ENCODE measurements around the gene GYG1.

GYG1 gene

DNA sequence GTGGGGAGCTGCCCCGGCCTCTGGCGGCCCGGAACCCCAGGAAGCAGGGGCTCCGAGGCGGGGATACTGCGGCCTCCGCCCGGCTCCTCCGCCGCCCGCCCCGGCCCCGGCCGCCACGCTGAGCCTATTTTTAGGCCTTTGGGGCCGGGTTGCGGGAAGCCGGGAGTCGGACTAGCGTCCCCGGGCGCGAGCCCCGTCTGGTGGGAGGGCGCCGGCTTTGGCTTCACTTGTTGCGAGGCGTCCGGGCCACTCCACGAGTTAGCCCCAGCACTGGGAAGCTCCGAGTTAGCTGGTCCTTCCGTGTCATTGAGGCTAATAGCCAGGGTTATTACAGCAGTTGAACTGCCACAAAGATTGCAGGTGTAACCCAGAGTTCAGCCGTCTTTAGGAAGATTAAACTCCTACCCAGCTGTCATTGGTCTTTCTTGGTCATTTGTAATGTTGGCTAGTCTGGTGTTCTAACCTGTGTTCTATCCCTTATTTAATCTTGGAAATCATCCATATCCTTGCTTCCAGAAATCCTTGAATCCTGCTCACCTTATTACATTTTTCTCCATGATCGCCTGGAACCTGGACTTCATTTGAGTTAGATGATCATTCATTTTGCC lies 791 bp downstream of the GYG1 start:
- DNase-seq, result peak; percentile 22

DNA sequence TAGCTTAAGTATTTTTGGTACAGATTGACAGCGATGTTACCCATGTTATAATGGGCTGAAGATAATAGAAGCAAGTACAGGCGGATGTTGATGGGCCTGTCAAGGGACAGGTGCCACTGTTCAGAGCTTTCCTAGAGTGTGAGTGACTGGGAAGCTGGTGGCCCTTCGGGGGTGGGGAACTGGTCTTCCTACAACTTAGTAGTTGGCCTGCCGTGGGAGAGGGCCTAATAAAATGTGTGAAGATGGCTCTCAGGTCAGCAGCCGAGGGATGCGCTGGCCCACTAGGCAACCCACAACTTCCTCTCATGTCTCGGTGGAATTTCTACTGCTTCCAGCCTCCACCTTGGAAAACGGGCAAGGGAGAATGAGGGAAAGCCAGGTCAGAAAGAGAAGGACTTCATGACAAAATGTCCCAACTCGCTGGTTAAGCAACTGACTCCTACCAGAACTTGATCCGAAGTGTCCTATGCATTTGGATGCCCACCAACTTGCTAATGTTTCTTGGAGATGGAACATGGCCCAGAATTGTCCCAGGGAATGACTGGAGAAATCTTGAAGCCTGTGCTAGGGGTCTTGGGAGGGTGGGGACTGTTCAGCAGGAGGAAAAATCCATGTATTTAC lies 1.4 kb downstream of the GYG1 start:
- DNase-seq, result no peak

DNA sequence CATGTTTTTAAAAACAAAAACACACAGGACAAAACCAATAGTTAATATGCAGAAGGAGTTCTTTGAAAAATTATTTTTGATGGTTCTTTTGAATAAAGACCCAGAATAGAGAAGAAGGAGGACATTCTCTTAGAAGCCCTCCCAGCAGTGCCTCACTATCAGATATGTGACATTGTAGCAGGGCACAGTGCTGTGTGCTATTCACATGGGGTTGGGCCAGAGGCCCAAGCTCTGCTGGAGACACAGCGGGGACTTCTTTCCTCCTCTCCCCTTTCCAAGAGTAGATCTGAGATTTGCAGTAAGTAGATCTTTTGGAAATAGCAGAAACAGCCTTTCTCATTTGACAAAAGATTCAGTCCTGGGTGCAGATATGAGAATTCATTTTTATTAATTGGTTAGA lies 6.3 kb downstream of the GYG1 start:
- no peak for DNase-seq

DNA sequence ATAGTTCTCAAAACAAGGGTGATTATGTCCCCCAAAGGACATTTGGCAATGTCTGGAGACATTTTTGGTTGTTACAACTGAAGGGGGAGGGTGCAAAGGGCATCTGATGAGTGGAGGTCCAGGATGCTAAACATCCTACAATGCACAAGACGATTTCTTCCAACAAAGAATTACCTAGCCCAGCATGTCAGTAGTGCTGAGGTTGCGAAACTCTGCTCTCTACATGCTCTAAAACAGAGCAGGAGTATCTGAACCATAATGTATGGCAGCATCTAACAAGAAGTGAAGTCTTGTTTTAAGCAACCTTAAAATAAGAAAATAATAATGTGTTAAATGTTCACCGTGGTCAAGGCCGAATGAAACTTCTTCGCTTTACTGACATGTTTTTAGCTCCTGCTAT lies 7.0 kb downstream of the GYG1 start:
- no peak for DNase-seq

DNA sequence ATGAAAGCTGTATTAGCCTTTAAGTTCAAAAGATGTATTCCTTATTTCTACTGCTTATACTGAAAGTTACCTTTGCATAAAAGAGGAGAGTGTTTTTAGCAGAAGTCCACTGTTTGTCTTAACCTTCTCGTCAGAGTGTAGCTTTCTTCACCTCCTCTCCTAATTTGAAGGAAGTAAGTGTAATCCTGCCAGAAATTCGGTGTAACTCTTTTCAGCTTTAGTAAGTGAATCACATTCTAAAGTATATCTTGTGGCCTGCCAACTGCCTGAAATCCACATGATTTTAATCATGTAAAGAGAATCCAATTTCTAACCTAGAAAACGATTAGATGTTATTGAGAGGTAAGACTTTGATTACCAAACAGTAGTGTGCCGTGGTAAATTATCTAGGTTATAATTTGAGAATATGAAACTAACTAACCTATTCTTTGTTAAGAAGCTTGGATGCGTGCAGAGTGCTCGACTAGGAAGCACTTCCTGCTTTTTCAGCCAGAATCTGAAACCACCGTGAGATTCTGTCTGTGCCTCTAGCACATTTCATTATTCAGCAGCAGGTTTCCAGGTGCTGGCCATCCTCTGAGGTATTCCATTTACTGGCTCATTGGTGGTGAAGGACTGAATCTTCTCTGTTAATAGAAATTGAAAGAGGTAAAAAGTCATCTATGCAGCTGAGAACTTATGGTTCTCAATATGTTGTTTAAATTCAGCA lies 7.5 kb downstream of the GYG1 start:
- no peak for DNase-seq

DNA sequence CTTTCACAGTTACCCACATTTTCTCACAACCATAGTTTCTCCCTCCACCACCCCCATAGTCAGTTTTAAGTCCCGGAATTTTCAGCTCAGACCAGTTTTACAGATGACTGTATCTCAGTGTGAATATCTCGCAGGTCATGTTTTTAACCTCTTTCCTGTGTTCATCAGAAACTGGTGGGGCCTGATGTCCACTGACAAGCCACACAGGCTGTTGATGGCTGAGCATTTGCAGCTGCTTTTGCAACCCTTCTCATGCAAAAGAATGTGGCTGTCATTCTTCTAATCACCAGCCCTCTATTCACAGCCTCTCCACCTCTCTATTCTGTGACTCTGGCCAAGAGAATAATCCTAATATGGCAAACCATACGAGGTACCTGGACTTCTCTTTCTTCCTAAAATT lies 8.5 kb downstream of the GYG1 start:
- DNase-seq, result no peak

DNA sequence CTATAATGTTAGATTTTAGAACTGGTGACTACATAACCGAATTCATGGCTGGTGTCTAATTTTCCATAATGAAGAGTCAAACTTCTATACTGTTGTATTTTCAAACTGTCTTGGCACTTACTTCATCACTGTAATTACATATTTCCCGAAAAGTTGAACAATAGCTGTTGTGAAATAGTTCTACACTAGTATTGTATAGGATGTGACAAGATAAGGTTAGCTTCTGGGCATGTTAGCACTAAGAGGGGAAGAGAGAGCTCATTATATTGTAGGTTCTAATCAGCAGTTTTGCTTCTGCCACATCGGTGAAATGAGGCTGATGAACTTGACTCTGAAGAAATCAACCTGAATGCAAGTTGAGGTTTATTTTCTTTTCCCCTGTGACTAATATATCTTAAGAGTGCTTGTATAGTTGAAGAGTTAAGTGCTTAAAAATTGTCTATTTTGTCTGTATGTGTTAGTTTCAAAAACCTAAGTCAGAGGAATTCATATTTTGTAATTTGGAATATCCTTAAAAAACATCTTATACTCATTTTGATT lies 8.9 kb downstream of the GYG1 start:
- no peak for DNase-seq

DNA sequence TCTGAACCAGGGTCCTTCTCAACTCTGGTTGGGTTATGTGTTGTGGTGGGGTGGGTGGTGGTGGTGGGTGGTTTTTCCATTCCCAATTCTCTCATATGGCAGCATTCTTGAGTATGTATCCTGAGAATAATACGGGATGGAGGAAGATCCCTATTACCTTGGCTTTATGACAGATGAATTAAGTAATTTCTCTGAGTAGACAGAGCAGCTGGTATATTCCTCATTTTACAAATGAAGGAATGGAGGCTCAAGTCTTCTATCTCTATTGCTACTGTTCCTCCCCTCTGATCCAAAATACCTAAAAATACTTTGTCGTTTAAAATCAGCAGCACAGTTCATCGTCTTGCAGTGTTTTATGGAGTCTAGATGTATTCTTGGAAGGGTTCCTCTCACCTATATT lies 10.4 kb downstream of the GYG1 start:
- DNase-seq, result no peak

DNA sequence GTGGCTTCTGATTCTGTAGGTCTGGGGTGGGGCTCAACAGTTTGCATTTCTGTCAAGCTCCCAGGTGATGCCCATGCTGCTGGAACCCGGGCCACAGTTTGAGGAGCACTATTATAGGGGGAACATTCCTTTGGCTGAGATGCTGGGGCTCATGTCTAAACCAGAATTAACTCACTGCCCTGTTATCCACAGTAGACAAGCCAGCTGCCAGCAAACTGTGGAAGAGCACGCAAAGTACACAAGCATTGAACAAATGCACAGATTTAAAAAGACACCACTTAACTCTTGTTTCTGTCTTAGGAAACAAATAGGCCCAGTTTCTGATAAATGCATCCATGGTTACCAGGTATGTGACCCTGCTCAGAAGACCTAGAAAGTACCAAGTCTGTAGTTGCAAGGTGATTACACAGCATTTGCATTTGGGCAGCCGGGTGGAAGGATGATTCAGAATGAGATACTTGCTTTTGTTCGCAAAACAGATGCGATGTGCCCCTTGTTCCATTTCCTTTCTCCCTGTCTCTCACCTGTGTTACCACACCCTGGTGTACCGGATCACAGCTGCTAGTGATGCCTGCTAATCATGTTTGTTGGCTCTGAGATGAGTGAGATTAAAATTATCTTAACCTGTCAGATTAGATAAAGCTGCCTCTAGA lies 12.4 kb downstream of the GYG1 start:
- DNase-seq, result no peak

DNA sequence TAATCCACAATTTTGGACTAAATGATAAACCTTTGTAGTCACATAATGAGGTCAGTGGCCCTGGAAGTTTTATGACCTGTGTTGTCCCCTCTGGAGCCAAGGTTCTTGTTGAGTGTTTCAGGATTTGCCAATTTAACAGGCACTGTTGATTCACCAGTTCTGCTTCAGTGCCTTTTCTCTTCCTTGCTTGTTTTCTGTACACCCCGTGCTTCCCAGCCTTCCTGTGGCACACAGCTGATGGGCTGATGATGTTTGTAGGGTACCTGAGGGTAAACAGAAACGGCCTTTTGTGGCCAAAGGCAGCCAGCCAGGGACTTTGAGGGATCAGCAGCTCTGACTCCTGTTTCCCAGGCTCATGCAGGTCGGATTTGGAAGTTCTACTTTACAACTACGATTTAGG lies 13.3 kb downstream of the GYG1 start:
- no peak for DNase-seq

DNA sequence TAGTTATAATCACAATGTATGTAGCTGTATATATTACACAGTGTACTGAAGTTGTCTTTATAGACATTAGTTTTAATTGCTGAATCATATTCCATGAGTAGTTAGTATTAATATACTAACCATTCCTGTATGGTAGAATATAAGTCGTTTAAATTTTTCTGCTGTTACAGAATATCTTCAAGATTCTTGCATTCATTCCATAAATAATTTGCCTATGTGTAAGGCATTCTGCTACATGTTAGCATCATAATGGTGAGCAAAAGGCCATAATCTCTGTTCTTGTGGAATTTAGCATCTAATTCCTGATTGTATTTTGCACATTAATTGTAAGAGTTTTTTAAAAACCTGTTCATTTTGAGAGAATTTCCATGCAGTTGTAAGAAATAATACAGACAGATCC lies 14.1 kb downstream of the GYG1 start:
- DNase-seq, result no peak

DNA sequence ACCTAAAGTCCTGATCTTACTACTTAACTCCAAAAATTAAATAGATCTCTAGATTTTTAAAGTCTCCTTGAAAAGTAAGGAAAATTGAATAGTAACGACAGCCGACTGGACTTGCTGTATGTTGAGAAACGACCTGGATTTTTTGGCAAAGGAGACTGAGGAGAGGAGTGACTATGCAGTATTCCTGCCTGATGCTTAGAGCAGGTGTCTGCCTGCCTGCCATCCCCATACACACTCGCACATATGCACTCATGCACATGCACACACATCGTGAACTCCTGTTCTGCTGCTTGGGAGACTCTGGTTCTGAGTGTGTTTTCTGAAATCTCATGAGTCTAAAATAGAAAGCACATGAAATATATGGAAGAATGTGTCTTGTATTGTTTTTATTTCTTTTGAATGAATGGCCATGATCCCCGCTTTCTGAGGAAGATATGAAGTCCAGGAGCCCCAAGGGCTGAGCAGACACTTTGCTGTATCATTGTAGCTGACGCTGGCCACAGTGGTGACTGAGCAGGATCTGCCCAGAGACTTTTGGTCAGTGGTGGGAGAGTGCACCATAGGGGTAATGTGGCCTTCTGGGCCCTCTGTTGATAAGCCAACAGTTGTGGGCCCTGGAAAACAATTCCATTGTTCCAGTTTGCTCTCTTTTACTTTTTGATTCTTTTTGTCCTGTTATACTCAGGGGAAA lies 16.4 kb downstream of the GYG1 start:
- DNase-seq, result no peak

DNA sequence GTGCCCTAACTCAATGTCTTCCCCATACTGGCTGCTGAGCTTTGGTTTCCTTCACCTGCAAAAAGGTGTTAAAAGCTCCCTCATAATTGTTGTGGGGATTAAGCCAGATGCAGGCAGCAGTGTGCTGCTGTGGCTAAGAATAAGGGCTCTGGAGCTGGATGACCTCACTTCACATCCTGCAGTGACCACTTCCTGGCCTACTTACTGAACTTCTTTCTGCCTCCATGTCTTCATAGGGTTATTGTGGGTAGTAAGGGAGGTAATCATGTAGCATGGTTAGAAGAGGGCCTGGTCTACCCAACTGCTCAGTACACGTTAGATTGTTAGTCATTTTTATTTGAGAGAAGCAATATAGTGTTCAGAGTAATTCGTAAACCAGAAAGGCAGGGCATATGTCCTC lies 18.4 kb downstream of the GYG1 start:
- no peak for DNase-seq

DNA sequence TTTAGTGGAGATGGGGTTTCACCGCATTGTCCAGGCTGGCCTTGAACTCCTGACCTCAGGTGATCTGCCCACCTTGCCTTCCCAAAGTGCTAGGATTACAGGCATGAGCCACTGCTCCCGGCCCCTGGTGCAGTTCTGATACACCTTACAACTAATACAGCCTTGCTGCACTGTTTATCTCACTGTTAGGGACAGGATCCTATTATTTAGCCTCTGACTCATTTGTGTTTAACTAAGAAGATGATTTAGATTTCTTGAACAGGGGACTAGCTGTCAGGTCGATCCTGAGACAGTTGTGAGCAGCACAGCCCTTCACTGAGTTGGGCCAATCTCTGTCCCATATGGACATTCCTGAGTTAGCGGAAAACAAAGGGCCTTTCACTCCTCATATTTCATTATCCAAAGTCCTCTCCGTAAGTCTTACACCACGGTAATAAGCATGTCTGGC lies 19.2 kb downstream of the GYG1 start:
- no peak for DNase-seq

DNA sequence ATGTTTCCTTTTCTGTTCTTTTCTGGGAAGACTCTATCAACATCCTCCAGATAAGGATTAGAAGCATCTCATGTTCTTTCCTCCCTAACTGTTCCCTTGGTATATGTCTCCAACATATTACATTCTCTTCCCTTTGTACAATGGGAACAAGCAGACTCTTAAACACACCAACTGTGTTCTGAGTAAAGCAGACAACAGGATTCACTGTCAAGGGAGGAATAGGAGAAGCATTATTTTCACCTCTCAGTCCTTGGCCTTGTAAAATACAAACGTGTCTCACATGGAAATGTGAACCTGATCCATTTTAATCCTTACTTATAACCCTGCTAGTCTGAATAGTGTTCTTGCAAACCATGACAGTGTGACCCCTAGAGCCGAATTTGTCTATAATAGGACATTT lies 19.6 kb downstream of the GYG1 start:
- no peak for DNase-seq

DNA sequence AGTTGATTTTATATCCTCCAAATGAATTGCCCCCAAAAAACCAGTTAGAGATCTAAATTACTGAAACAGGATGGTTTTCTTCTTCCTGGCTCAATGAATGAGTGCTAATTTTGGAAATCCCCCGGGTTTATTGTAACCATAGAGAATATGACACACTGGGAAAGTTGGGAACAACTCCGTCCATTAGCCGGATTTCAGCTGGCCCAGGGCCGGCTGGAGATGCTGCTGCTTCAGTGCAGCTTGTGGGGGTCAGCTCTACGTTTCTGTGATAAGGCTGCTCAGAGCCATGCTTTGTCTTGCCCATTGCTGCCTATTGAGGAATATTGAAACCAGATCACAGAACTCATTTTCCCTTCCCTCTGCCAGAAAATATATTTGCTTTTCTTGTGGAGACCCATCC lies 20.3 kb downstream of the GYG1 start:
- DNase-seq, result no peak

DNA sequence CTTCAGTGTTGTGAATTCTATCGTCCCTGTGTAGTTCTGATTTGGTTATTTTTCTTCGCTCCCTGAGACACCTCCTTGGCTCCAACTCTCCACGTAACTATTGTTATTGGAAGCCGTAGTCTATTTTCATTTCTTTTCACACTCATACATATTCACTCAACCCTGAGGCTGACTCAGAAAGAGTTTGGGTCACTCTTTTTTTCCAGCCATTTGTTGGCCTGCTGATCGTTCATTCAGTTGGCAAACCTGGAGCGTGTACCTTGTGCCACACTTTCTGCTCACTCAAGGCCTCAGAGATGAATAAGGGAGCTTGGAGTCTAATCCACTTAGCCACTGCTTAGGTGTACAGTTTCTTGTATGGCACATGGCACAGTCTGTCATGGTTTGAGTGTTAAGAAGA lies 22.4 kb downstream of the GYG1 start:
- no peak for DNase-seq

DNA sequence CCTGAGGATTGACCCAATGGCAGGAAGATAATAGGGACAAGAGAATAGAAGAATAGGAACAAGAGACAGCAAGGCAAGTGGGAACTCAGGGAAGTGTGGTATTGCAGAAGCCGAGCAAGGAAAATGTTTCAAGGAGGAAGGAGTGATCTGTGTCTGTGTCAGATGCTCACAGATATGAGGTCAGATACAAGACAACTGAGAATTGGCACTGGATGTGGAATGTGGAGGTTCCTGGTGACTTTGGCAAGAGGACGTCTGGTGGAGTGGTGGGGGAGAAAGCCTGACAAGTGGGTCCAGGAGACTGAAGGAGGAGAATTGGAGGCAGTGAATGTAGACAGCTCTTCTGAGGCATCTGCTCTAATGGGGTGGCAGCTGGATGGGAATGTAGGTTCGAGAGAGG lies 24.1 kb downstream of the GYG1 start:
- no peak for DNase-seq

DNA sequence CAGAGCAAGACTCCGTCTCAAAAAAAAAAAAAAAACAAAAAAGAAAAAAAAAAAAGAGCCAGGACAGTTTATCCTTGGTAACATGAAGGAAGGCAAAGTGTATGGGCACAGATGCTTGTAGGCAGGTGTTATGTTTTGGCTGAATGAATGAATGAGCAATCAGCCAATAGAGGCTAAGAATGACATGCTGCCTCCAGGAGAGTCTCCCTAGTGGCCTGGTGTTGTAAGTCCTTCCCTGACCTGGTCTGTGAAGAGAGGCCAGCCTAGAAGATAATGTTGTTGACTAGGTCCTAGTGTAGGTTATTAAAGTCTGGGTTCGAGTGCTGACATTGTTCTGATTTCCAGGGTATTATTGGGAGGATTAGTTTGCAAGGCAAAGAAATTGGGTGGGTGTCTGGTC lies 24.9 kb downstream of the GYG1 start:
- no peak for DNase-seq

DNA sequence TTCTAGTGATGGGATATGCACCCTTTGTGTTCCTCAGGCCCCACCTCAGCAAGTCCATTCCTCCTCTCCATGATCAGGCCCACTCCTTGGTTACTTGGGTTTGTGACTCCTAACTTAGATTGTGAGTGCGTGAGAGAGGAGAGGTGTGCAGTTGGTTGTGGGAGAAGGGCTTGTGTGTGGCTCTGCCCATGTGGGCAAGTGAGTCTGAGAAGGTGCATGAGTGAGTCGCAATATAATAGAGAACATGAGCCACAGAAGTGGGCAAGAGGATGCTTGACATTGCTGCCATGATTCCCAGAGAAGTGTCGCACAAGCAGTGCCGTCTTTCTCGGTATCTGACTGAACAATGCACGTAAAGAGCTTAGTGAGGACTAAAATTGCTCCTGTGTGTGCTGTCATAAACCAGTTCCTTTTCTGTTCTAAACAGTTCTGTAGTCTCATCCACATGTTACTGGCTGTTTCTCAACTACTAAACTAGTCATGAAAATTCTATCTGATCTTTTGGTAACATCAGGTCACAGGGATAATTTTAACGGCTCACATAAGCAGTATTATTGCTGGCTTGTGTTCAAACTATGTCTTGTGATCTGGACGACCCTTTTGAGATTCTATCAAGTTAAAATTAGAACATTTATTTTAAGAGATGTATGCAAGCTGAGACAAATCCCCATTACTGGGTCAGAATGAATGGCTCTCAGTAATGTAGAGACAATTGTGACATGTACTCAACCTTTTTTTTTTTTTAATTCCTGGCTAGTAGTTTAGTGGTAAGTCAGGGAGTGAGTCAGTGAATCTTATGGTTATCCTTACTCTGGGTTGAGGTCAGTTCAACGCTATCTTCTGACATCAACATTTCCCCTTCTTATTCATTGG lies 25.6 kb downstream of the GYG1 start:
- no peak for DNase-seq

DNA sequence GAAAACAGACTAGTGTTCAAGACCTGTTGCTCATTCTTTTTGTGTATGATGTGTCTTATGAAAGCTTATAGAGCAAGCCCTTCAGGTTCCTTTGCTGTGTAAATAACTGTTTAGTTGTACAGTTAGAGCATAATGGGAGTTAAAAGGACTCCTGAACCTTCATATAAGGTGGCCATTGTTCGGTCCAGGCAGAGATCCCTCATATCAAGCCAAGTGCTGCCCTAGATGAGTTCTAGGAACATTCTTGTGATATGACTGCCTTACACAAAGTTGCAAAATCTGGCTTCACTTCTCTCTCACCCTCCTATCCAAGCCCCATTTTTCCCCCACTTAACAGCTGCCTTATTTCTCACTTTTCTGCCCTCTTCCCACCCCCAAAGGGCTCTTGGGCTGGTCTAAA lies 26.9 kb downstream of the GYG1 start:
- DNase-seq, result no peak

DNA sequence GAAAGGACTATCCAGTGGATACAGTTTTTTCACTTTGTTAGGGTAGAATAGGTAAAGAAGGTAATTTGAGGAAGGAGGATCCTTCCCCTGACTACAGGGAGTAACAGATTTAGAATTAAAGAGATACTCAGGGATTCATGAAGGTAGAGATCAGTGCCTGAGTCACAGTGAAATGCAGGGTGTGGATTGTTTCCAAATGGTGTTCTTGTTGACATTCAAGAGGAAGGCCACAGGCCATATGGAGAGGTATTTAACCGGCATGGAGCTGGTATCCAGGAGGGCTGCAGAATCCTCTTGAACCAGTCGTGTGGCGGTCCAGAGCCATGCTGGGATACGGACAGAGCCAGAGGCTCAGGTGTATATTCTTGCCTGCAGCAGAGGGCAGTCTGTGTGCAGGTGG lies 28.2 kb downstream of the GYG1 start:
- no peak for DNase-seq
